Urinary bladder (tissue), 4 donors: ENCODE results near the gene KNG1. TPM values are rescaled to one million over a fixed set of nuclear protein-coding genes. Genes with fewer than 3 reads are reported as not detected.

Source experiments
- DNase-seq: peaks from one replicate; pipeline ENCODE4 v3.0.0-alpha.2; 2015; ENCODE audit errors: extremely low spot score
- H3K27ac ChIP-seq: one replicate; pipeline ENCODE4 v1.5.1; 2013; ENCODE audit warnings: low read depth, mild to moderate bottlenecking, moderate library complexity
- H3K36me3 ChIP-seq: one replicate; pipeline ENCODE4 v1.6.1; 2013; ENCODE audit warnings: mild to moderate bottlenecking, moderate library complexity; ENCODE audit not compliant: insufficient read depth
- H3K4me1 ChIP-seq: one replicate; pipeline ENCODE4 v1.6.1; 2013; ENCODE audit warnings: mild to moderate bottlenecking, moderate library complexity; ENCODE audit not compliant: insufficient read depth
- H3K4me3 ChIP-seq: one replicate; pipeline ENCODE4 v1.5.1; 2013; ENCODE audit warnings: low read depth, low read length
- WGBS: extraction: QIAGEN DNeasy Blood & Tissue Kit; methylation state at CpG from one replicate; pipeline ENCODE4 v1.1.7; 2013; 5-methylcytosine and 5-hydroxymethylcytosine counted together
- polyA plus RNA-seq: library from polyadenylated mRNA; stranded (reverse); fragments of 200-250 nt; gene quantifications from one replicate; pipeline ENCODE4 v1.2.3, GENCODE V29; 2013
- total RNA-seq: library from RNA; depleted of rRNA; stranded (reverse); fragments of >200 nt; gene quantifications from one replicate; pipeline ENCODE4 v1.2.3, GENCODE V29; 2014
- donor health status: healthy with polysubstance abuse.
- donor health status: healthy.

Gene KNG1
- total and polyA plus RNA-seq, 2 donors = 0.37 TPM; not detected in 1

DNA sequence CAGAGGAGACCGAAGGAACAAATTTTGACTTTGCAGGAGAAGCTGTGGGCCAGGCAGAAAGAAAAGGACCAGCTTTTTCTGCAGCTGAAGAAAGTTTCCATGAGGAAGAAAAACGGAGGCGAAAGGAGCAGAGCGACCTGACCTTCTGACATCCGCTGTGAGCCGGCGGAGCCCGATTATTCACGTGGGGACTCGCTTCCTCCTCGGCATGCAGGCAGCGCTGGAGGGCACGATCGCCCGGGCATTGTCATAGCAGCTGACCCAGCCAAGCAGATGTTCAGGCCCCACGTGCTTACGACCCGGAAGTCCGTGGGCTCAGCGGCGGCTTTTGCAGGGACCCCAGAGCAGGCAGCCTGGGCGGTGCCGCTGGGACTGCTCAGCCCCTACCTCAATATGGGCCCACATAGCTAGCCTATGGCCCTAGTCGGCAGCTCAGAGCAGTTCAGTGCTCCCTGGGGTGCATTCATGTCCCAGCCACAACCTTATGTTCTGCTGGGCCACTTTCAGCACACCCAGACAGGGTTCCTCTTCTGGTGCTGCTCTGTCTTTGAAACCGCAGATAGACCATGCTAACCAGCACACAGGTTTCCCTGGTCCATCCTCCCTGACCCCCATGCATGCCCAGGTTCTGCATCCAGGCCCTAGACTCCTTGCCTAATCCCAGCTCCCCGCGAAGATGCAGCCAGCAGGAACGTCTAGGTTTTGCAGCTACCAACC, 55.7 kb downstream of the KNG1 start:
- Histone ChIP-seq H3K27ac (no peak overlapping the region), H3K4me3 (peak overlapping the region; percentile 45), H3K36me3 (no peaks in the 10 kb centered on the region), H3K4me1 (no peaks in the 10 kb centered on the region)
- whole genome bisulfite sequencing = 25% methylated on average over 28 of the region's 28 CpGs
- no peak for DNase-seq

GRCh38 chr3:186775999-186776398, 58.8 kb downstream of the KNG1 start:
- Histone ChIP-seq H3K36me3 (no peaks in the 10 kb centered on the region), H3K4me3 (no peak overlapping the region), H3K4me1 (no peaks in the 10 kb centered on the region), H3K27ac (no peak overlapping the region)
- DNase-seq = no peak
- WGBS = 52% methylated on average over 8 of the region's 8 CpGs

DNA sequence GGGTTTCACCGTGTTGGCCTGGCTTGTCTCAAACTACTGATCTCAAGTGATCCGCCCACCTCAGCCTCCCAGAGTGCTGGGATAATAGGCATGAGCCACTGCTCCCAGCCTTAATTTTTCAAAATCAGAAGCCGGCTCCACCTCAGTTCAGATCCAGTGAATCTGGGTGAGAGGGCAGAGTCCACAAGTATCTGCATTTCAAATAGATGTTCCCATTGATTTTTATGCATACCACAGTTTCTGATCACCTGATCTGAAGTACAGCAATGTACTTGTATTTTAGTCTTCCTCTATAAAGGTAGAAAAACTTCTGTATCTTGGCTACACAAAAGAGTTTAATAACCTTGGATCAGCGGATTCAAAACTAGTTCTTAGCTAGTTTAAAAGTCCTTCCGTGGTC, 62.0 kb downstream of the KNG1 start:
- H3K36me3 ChIP-seq = no peaks in the 10 kb centered on the region
- no peak overlapping the region for H3K27ac ChIP-seq
- H3K4me1 ChIP-seq = no peaks in the 10 kb centered on the region
- WGBS = 95% methylated on average over 5 of the region's 5 CpGs
- DNase-seq = no peak
- H3K4me3 ChIP-seq = no peak overlapping the region

DNA sequence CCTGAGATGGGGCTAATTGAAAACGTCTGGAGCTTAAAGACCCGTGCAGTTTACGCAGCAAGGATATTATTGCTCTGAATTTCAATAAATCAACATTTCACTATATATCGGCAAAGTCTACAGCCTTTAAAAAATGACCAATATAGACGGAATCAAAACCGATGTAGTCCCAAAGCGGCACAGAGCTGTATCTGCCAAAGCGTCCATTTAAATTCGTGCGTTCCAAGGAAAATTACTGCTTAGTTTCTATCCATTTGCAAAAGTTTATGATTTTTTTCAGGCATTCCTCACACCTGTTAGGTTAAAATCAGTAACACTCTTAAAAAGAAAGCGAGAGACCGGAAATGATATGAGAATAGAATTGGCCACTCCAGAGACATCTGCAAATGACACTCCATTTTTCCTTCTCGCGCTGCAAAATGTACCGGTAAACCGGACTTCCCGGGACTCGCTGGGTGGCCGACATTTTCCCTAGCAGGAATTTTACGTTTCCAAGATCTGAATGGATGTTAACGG, 65.4 kb downstream of the KNG1 start:
- Histone ChIP-seq H3K27ac (peak overlapping the region; percentile 98), H3K36me3 (peaks cover 6% of the 10 kb centered on the region), H3K4me1 (no peaks in the 10 kb centered on the region), H3K4me3 (peak overlapping the region; percentile 84)
- 3% methylated on average over 21 of the region's 21 CpGs for WGBS
- no peak for DNase-seq

DNA sequence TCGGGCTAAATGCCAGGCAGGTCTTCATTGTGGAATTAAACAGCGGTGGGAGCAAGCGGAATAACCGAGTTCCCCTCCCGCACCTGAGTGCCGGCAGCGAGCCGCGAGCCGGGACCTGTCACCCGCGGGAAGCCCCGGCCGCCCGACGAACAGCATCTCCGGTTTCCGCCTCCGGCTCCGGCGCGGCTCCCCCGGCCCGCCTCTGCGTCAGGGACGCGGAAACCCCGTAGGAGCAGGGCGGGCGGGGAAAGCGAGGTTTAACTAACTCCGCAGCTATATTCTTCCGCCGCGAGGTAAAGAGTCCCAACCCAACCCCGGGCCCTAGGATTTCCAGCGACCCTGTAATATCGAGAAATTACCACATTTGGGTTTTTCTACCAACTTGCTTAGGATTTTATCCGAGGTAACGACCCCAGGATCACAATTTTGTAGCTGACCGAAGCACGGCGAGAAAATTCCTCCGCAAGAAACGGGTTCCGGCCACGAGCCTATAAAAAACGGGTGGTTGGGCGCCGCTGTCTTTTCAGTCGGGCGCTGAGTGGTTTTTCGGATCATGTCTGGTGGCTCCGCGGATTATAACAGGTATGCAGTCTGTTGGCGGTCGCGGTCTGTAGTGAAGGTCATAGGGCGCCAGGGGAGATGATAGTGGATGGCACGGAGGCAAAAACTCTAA, 66.0 kb downstream of the KNG1 start, which contains the start of gene EIF4A2:
TSS of gene EIF4A2 (plus strand) at position 520 of the 673 bp plus-strand sequence. CDS start at position 554, 34 bp downstream.
- peaks cover 9% of the 10 kb centered on the region for H3K36me3 ChIP-seq
- DNase-seq = peak; percentile 87
- H3K27ac ChIP-seq = peak within 1 kb of the TSS; percentile 98
- WGBS = under 1% methylated on average over 60 of the region's 60 CpGs
- H3K4me1 ChIP-seq = no peaks in the 10 kb centered on the region
- peak within 1 kb of the TSS; percentile 84 for H3K4me3 ChIP-seq

- no peaks in the 10 kb centered on the region for H3K4me1 ChIP-seq
- under 1% methylated on average over 56 of the region's 56 CpGs for WGBS
- H3K27ac ChIP-seq = peak overlapping the region; percentile 98
- peaks cover 11% of the 10 kb centered on the region for H3K36me3 ChIP-seq
- peak; percentile 42 for DNase-seq
- H3K4me3 ChIP-seq = peak overlapping the region; percentile 84
Observed at GRCh38 chr3:186783731-186784515, 66.8 kb downstream of the KNG1 start.

GRCh38 chr3:186784820-186785494, 67.8 kb downstream of the KNG1 start:
- H3K4me1 ChIP-seq = no peaks in the 10 kb centered on the region
- H3K4me3 ChIP-seq = peak overlapping the region; percentile 84
- no peak for DNase-seq
- WGBS = 8% methylated on average over 7 of the region's 7 CpGs
- H3K36me3 ChIP-seq = peaks cover 14% of the 10 kb centered on the region
- no peak overlapping the region for H3K27ac ChIP-seq

GRCh38 chr3:186785495-186786018, 68.4 kb downstream of the KNG1 start:
- Histone ChIP-seq H3K27ac (no peak overlapping the region), H3K4me3 (peak overlapping the region; percentile 84), H3K4me1 (no peaks in the 10 kb centered on the region), H3K36me3 (peaks cover 15% of the 10 kb centered on the region)
- 25% methylated on average over 7 of the region's 7 CpGs for WGBS
- no peak for DNase-seq

DNA sequence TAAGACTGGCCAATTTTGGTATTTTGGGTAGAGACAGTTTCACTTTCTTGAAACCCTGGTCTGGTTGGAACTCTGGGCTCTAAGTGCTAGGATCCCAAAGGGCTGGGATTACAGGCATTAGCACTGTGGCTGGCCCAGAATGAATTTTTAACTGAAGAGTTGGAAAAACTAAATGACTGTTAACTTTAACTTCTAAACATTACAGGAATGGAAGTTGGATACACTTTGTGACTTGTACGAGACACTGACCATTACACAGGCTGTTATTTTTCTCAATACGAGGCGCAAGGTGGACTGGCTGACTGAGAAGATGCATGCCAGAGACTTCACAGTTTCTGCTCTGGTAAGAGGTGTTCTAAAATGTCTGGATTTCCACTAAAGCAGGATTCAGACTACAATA, 69.8 kb downstream of the KNG1 start:
- peaks cover 15% of the 10 kb centered on the region for H3K36me3 ChIP-seq
- no peaks in the 10 kb centered on the region for H3K4me1 ChIP-seq
- 65% methylated on average over 3 of the region's 3 CpGs for WGBS
- no peak for DNase-seq
- no peak overlapping the region for H3K27ac ChIP-seq
- H3K4me3 ChIP-seq = no peak overlapping the region

DNA sequence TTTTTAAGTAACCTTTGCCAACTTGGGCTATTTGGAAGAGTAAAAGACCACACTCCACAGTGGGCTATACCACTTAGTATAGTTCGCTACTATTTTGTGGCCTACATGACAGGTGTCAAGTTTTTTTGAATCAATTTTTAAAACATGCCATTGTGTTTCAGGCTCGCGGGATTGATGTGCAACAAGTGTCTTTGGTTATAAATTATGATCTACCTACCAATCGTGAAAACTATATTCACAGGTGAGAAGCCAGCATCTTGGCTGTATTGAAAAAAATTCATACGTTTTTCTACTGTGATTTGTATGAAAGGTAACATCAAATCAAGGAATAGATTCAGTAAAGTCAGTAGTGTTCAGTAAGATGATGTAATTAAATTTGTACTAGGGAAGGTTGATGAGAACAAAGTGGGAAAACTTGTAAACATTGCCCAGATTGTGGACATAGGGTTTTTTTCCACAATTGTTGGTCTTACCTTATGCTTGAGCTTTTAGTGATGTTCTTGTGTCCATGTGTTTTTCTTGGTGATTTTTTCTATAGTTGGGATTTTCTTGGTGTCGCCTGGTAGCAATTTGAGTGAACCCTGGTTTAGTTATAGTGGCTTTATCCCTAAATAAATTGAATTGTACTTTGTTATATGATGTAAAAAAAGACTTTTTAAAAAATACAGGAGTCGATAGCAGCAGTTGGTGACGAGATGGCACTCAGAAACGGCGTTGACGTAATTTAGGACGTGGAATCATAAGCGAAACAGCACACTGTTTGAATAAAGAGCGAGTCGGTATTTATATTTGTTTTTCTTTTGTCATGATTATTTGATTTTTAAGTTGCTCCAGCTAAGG, 70.7 kb downstream of the KNG1 start:
- DNase-seq = no peak
- no peaks in the 10 kb centered on the region for H3K4me1 ChIP-seq
- no peak overlapping the region for H3K4me3 ChIP-seq
- H3K36me3 ChIP-seq = peaks cover 15% of the 10 kb centered on the region
- WGBS = 81% methylated on average over 15 of the region's 15 CpGs
- H3K27ac ChIP-seq = no peak overlapping the region

DNA sequence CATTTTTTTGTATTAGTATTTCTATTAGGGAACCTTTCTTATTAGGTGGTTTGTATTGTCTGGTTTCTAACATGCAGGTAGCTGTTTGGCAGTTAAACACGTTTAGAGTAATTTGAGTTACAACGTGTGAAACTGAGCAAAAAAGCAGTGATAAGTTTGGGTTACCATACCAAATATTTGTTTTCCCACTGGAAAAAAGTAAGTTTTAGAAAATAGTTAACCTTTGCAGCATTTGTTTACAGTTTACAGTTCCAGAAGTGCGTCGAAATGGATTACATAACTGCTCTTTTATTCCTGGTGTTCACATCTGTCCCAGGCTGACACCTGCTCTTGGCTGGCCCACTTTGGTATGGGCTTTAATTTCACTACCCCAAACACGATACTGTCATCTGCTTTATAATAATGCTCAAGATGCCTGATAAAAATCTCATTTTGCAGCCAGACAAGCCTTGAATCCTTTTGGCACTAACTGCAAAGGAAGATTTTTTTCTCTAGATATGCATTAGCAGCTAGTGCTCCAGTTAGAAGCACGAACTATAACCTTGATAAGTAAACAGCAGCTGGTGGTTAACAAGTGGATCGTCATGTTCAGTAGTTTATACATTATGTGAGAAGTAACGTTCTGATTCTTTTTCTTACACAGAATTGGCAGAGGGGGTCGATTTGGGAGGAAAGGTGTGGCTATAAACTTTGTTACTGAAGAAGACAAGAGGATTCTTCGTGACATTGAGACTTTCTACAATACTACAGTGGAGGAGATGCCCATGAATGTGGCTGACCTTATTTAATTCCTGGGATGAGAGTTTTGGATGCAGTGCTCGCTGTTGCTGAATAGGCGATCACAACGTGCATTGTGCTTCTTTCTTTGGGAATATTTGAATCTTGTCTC, 71.6 kb downstream of the KNG1 start:
- Histone ChIP-seq H3K4me3 (no peak overlapping the region), H3K36me3 (peaks cover 15% of the 10 kb centered on the region), H3K4me1 (no peaks in the 10 kb centered on the region), H3K27ac (no peak overlapping the region)
- 49% methylated on average over 13 of the region's 13 CpGs for WGBS
- no peak for DNase-seq
